WTC11 (cell line): Measurements from ENCODE around the gene CRK. TPM values are rescaled to one million over a fixed set of nuclear protein-coding genes. Genes with fewer than 3 reads are reported as not detected.

Experiments
- ATAC-seq: fragments of 200-7000 bp; cut with Tn5 transposase; 2 replicates; pipeline ENCODE4 v1.10.0; 2021; ENCODE audit warnings: mild to moderate bottlenecking, moderate library complexity
- CTCF ChIA-PET: fragments of 300-600 bp; sonication (Branson Sonifier 250); formaldehyde crosslinking; loops from one replicate; lab custom pipeline; 2021; ENCODE audit warnings: antibody characterized with exemption; lab: Charles Lee
- POLR2A ChIA-PET: fragments of 350-600 bp; sonication (Branson Sonifier 250); formaldehyde crosslinking; loops from one replicate; lab custom pipeline; 2021; ENCODE audit warnings: antibody characterized with exemption; lab: Charles Lee
- DNase-seq: peaks from one replicate; pipeline ENCODE4 v3.0.0; 2021; ENCODE audit warnings: low spot score
- H3K27ac Mint-ChIP-seq: 2 replicates; pipeline ENCODE4 v1.8.0; 2021; ENCODE audit warnings: mixed read lengths
- H3K27me3 Mint-ChIP-seq: 2 replicates; pipeline ENCODE4 v1.8.0; 2021; ENCODE audit warnings: low read depth, mild to moderate bottlenecking, moderate library complexity, mixed read lengths
- H3K36me3 Mint-ChIP-seq: 2 replicates; pipeline ENCODE4 v1.8.0; 2021; ENCODE audit warnings: mixed read lengths
- H3K4me1 Mint-ChIP-seq: 2 replicates; pipeline ENCODE4 v1.8.0; 2022; ENCODE audit warnings: mixed read lengths
- H3K4me3 Mint-ChIP-seq: 2 replicates; pipeline ENCODE4 v1.8.0; 2021; ENCODE audit warnings: mild to moderate bottlenecking, moderate library complexity, mixed read lengths
- H3K9me3 Mint-ChIP-seq: 2 replicates; pipeline ENCODE4 v1.8.0; 2021; ENCODE audit warnings: mixed read lengths
- CREB1 ChIP-seq: sonication (generic); formaldehyde crosslinking; IDR thresholded peaks from 2 replicates; pipeline ENCODE4 v1.8.0; 2023; ENCODE audit warnings: mild to moderate bottlenecking, missing genetic modification reagents
- GABPB1 ChIP-seq: sonication (generic); formaldehyde crosslinking; IDR thresholded peaks from 2 replicates; pipeline ENCODE4 v1.8.1; 2023; ENCODE audit warnings: mild to moderate bottlenecking, missing genetic modification reagents
- KAT7 ChIP-seq: sonication (generic); formaldehyde crosslinking; IDR thresholded peaks from 2 replicates; pipeline ENCODE4 v1.8.1; 2023; ENCODE audit warnings: missing genetic modification reagents, mild to moderate bottlenecking, borderline replicate concordance
- MYBL2 ChIP-seq: sonication (generic); formaldehyde crosslinking; IDR thresholded peaks from 2 replicates; pipeline ENCODE4 v1.8.1; 2023; ENCODE audit warnings: mild to moderate bottlenecking, moderate library complexity, missing genetic modification reagents
- NR1H2 ChIP-seq: sonication (generic); formaldehyde crosslinking; IDR thresholded peaks from 2 replicates; pipeline ENCODE4 v1.9.0; 2021; ENCODE audit warnings: mild to moderate bottlenecking, moderate library complexity, missing genetic modification reagents
- RELA ChIP-seq: sonication (generic); formaldehyde crosslinking; IDR thresholded peaks from 2 replicates; pipeline ENCODE4 v1.8.1; 2022; ENCODE audit warnings: missing genetic modification reagents, mild to moderate bottlenecking, borderline replicate concordance
- TCF7 ChIP-seq: sonication (generic); formaldehyde crosslinking; IDR thresholded peaks from 2 replicates; pipeline ENCODE4 v1.8.0; 2022; ENCODE audit warnings: mild to moderate bottlenecking, low read depth, missing genetic modification reagents, moderate library complexity
- TEAD1 ChIP-seq: sonication (generic); formaldehyde crosslinking; IDR thresholded peaks from 2 replicates; pipeline ENCODE4 v1.8.0; 2022; ENCODE audit warnings: mild to moderate bottlenecking, missing genetic modification reagents
- TP53 ChIP-seq: sonication (generic); formaldehyde crosslinking; IDR thresholded peaks from 2 replicates; pipeline ENCODE4 v1.8.1; 2023; ENCODE audit warnings: mild to moderate bottlenecking, missing genetic modification reagents
- ZNF138 ChIP-seq: sonication (generic); formaldehyde crosslinking; conservative IDR thresholded peaks from 2 replicates; pipeline ENCODE4 v1.8.1; 2022; ENCODE audit warnings: mild to moderate bottlenecking, moderate library complexity, missing genetic modification reagents
- ZNF396 ChIP-seq: fragments of 250-450 bp; sonication (Bioruptor Pico); IDR thresholded peaks from 2 replicates; pipeline ENCODE4 v1.8.0; 2021; ENCODE audit warnings: mild to moderate bottlenecking, moderate library complexity, borderline replicate concordance
- total RNA-seq: library from RNA; stranded (reverse); gene quantifications from 3 replicates; pipeline ENCODE4 v1.2.3, GENCODE V29; 2021
- TF ChIP-seq, protein P1 (sequence below): fragments of 250-450 bp; sonication (Bioruptor Pico); IDR thresholded peaks from 2 replicates; pipeline ENCODE4 v1.9.0; 2021; ENCODE audit warnings: mild to moderate bottlenecking
- TF ChIP-seq, protein P2 (sequence below): sonication (generic); formaldehyde crosslinking; conservative IDR thresholded peaks from 2 replicates; pipeline ENCODE4 v1.8.1; 2022; ENCODE audit warnings: mild to moderate bottlenecking, missing genetic modification reagents
- TF ChIP-seq, protein P3 (sequence below): fragments of 200-600 bp; IDR thresholded peaks from 2 replicates; pipeline ENCODE4 v1.8.0; 2022; ENCODE audit warnings: antibody characterized with exemption
- TF ChIP-seq, protein P4 (sequence below): sonication (generic); formaldehyde crosslinking; IDR thresholded peaks from 2 replicates; pipeline ENCODE4 v1.8.1; 2023; ENCODE audit warnings: mild to moderate bottlenecking, missing genetic modification reagents
- TF ChIP-seq, protein P5 (sequence below): sonication (generic); formaldehyde crosslinking; IDR thresholded peaks from 2 replicates; pipeline ENCODE4 v1.8.0; 2023; ENCODE audit warnings: missing genetic modification reagents, mild to moderate bottlenecking, borderline replicate concordance
- TF ChIP-seq, protein P6 (sequence below): fragments of 250-450 bp; sonication (Bioruptor Pico); IDR thresholded peaks from 2 replicates; pipeline ENCODE4 v2.1.2; 2022; ENCODE audit warnings: mild to moderate bottlenecking, moderate library complexity
- TF ChIP-seq, protein P7 (sequence below): sonication (generic); formaldehyde crosslinking; IDR thresholded peaks from 2 replicates; pipeline ENCODE4 v1.8.1; 2022; ENCODE audit warnings: low read depth, mild to moderate bottlenecking, moderate library complexity, missing genetic modification reagents, borderline replicate concordance
- TF ChIP-seq, protein P8 (sequence below): sonication (generic); formaldehyde crosslinking; IDR thresholded peaks from 2 replicates; pipeline ENCODE4 v1.8.0; 2022; ENCODE audit warnings: mild to moderate bottlenecking, missing genetic modification reagents

The CRK gene
- total RNA-seq, 1 experiment from 2014 or later: 45.2 TPM

DNA sequence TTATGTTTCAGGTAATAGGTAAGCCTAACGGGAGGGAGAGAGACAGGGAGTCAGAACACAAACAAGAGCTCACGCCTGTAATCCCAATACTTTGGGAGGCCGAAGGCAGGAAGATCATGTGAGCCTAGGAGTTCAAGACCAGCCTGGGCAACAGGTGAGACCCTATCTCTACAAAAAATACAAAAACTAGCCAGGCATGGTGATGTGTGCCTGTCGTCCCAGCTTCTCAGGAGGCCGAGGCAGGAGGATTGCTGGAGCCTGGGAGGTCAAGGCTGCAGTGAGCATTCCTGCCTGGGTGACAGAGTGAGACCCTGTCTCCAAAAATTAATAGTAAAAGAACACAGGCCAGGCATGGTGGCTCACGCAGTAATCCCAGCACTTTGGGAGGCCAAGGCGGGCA lies 83.4 kb downstream of the CRK start (continued):
- TF ChIP-seq, protein P1, sequence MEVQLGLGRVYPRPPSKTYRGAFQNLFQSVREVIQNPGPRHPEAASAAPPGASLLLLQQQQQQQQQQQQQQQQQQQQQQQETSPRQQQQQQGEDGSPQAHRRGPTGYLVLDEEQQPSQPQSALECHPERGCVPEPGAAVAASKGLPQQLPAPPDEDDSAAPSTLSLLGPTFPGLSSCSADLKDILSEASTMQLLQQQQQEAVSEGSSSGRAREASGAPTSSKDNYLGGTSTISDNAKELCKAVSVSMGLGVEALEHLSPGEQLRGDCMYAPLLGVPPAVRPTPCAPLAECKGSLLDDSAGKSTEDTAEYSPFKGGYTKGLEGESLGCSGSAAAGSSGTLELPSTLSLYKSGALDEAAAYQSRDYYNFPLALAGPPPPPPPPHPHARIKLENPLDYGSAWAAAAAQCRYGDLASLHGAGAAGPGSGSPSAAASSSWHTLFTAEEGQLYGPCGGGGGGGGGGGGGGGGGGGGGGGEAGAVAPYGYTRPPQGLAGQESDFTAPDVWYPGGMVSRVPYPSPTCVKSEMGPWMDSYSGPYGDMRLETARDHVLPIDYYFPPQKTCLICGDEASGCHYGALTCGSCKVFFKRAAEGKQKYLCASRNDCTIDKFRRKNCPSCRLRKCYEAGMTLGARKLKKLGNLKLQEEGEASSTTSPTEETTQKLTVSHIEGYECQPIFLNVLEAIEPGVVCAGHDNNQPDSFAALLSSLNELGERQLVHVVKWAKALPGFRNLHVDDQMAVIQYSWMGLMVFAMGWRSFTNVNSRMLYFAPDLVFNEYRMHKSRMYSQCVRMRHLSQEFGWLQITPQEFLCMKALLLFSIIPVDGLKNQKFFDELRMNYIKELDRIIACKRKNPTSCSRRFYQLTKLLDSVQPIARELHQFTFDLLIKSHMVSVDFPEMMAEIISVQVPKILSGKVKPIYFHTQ (CRISPR knock-in tag): no peak
- no peak for TF ChIP-seq RELA (CRISPR knock-in tag)

DNA sequence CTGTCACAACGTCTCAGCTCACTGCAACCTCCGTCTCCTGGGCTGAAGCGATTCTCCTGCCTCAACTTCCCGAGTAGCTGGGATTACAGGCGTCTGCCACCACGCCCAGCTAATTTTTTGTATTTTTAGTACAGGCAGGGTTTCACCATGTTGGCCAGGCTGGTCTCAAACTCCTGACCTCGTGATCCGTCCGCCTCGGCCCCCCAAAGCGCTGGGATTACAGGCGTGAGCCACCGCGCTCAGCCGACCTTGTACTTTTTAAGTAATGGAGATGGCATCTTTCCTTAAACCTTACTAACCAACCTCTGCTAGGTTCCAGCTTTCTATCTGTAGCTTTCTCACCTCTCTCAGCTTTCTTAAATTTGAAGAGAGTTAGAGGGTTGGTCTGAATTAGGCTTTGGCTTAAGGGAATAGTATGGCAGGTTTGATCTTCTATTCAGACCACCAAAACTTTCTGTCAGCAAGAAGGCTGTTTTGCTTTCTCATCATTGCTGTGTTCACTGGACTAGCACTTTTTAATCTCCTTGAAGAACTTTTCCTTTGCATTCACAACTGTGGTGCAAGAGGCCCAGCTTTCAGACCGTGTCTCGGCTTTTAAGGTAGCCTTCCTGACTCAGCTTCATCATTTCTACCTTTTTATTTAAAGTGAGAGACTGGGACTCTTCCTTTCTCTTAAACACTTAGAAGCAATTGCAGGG lies 84.0 kb downstream of the CRK start:
- no peak for ATAC-seq
- Mint-ChIP-seq H3K36me3 (peaks cover 15% of the 10 kb centered on the region), H3K4me3 (no peak overlapping the region), H3K9me3 (no peaks in the 10 kb centered on the region), H3K27me3 (no peaks in the 10 kb centered on the region), H3K4me1 (peaks cover 77% of the 10 kb centered on the region), H3K27ac (peak overlapping the region; percentile 89)
- DNase-seq: no peak
- POLR2A ChIA-PET: interaction anchor here (0.7 to 1.2 kb wide), 3 partner anchors 10 to 30 kb away, joined by 4 to 8 read pairs (median 5); no protein-coding TSS in a partner anchor
- CTCF ChIA-PET: interaction anchor here (0.6 to 1.2 kb wide), 3 partner anchors 19 to 185 kb away, joined by 3 read pairs; no protein-coding TSS in a partner anchor
- TF ChIP-seq MYBL2: no peak
- TF ChIP-seq ZNF138 (CRISPR knock-in tag): no peak
- TF ChIP-seq, protein P2, sequence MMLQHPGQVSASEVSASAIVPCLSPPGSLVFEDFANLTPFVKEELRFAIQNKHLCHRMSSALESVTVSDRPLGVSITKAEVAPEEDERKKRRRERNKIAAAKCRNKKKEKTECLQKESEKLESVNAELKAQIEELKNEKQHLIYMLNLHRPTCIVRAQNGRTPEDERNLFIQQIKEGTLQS: no peak
- no peak for TF ChIP-seq TEAD1
- TF ChIP-seq, protein P3, sequence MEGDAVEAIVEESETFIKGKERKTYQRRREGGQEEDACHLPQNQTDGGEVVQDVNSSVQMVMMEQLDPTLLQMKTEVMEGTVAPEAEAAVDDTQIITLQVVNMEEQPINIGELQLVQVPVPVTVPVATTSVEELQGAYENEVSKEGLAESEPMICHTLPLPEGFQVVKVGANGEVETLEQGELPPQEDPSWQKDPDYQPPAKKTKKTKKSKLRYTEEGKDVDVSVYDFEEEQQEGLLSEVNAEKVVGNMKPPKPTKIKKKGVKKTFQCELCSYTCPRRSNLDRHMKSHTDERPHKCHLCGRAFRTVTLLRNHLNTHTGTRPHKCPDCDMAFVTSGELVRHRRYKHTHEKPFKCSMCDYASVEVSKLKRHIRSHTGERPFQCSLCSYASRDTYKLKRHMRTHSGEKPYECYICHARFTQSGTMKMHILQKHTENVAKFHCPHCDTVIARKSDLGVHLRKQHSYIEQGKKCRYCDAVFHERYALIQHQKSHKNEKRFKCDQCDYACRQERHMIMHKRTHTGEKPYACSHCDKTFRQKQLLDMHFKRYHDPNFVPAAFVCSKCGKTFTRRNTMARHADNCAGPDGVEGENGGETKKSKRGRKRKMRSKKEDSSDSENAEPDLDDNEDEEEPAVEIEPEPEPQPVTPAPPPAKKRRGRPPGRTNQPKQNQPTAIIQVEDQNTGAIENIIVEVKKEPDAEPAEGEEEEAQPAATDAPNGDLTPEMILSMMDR: no peak
- TF ChIP-seq TP53 (CRISPR knock-in tag): no peak
- TF ChIP-seq ZNF396 (CRISPR knock-in tag): no peak
- TF ChIP-seq, protein P4, sequence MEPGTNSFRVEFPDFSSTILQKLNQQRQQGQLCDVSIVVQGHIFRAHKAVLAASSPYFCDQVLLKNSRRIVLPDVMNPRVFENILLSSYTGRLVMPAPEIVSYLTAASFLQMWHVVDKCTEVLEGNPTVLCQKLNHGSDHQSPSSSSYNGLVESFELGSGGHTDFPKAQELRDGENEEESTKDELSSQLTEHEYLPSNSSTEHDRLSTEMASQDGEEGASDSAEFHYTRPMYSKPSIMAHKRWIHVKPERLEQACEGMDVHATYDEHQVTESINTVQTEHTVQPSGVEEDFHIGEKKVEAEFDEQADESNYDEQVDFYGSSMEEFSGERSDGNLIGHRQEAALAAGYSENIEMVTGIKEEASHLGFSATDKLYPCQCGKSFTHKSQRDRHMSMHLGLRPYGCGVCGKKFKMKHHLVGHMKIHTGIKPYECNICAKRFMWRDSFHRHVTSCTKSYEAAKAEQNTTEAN (CRISPR knock-in tag): no peak
- TF ChIP-seq, protein P5, sequence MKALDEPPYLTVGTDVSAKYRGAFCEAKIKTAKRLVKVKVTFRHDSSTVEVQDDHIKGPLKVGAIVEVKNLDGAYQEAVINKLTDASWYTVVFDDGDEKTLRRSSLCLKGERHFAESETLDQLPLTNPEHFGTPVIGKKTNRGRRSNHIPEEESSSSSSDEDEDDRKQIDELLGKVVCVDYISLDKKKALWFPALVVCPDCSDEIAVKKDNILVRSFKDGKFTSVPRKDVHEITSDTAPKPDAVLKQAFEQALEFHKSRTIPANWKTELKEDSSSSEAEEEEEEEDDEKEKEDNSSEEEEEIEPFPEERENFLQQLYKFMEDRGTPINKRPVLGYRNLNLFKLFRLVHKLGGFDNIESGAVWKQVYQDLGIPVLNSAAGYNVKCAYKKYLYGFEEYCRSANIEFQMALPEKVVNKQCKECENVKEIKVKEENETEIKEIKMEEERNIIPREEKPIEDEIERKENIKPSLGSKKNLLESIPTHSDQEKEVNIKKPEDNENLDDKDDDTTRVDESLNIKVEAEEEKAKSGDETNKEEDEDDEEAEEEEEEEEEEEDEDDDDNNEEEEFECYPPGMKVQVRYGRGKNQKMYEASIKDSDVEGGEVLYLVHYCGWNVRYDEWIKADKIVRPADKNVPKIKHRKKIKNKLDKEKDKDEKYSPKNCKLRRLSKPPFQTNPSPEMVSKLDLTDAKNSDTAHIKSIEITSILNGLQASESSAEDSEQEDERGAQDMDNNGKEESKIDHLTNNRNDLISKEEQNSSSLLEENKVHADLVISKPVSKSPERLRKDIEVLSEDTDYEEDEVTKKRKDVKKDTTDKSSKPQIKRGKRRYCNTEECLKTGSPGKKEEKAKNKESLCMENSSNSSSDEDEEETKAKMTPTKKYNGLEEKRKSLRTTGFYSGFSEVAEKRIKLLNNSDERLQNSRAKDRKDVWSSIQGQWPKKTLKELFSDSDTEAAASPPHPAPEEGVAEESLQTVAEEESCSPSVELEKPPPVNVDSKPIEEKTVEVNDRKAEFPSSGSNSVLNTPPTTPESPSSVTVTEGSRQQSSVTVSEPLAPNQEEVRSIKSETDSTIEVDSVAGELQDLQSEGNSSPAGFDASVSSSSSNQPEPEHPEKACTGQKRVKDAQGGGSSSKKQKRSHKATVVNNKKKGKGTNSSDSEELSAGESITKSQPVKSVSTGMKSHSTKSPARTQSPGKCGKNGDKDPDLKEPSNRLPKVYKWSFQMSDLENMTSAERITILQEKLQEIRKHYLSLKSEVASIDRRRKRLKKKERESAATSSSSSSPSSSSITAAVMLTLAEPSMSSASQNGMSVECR (CRISPR knock-in tag): no peak
- TF ChIP-seq NR1H2 (CRISPR knock-in tag): no peak
- TF ChIP-seq, protein P6, sequence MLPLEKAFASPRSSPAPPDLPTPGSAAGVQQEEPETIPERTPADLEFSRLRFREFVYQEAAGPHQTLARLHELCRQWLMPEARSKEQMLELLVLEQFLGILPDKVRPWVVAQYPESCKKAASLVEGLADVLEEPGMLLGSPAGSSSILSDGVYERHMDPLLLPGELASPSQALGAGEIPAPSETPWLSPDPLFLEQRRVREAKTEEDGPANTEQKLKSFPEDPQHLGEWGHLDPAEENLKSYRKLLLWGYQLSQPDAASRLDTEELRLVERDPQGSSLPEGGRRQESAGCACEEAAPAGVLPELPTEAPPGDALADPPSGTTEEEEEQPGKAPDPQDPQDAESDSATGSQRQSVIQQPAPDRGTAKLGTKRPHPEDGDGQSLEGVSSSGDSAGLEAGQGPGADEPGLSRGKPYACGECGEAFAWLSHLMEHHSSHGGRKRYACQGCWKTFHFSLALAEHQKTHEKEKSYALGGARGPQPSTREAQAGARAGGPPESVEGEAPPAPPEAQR (CRISPR knock-in tag): no peak
- TF ChIP-seq, protein P7, sequence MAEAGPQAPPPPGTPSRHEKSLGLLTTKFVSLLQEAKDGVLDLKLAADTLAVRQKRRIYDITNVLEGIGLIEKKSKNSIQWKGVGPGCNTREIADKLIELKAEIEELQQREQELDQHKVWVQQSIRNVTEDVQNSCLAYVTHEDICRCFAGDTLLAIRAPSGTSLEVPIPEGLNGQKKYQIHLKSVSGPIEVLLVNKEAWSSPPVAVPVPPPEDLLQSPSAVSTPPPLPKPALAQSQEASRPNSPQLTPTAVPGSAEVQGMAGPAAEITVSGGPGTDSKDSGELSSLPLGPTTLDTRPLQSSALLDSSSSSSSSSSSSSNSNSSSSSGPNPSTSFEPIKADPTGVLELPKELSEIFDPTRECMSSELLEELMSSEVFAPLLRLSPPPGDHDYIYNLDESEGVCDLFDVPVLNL: no peak
- TF ChIP-seq, protein P8, sequence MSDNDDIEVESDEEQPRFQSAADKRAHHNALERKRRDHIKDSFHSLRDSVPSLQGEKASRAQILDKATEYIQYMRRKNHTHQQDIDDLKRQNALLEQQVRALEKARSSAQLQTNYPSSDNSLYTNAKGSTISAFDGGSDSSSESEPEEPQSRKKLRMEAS (CRISPR knock-in tag): no peak
- no peak for TF ChIP-seq CREB1
- no peak for TF ChIP-seq KAT7
- no peak for TF ChIP-seq TCF7
- TF ChIP-seq GABPB1: no peak
